HEK293 (cell line): Measurements from ENCODE around the gene TLE5.

Experiments
- BCL11B ChIP-seq: fragments of 450-650 bp; formaldehyde crosslinking; IDR thresholded peaks from 2 replicates; pipeline ENCODE4 v1.5.1; 2016; ENCODE audit warnings: low read depth, missing biosample characterization, missing genetic modification characterization
- FEZF1 ChIP-seq: fragments of 450-650 bp; formaldehyde crosslinking; IDR thresholded peaks from 2 replicates; pipeline ENCODE4 v1.5.1; 2016; ENCODE audit warnings: missing biosample characterization, missing genetic modification characterization
- GLI4 ChIP-seq: fragments of 450-650 bp; formaldehyde crosslinking; IDR thresholded peaks from 2 replicates; pipeline ENCODE4 v1.5.1; 2016; ENCODE audit warnings: missing biosample characterization, missing genetic modification characterization
- KLF8 ChIP-seq: fragments of 450-650 bp; formaldehyde crosslinking; IDR thresholded peaks from 2 replicates; pipeline ENCODE4 v1.5.1; 2016; ENCODE audit warnings: missing biosample characterization, missing genetic modification characterization
- MEIS1 ChIP-seq: sonication (generic); formaldehyde crosslinking; IDR thresholded peaks from 2 replicates; pipeline ENCODE4 v1.8.1; 2022; ENCODE audit warnings: missing genetic modification reagents, mild to moderate bottlenecking, borderline replicate concordance
- PATZ1 ChIP-seq: fragments of 450-650 bp; formaldehyde crosslinking; IDR thresholded peaks from 2 replicates; pipeline ENCODE4 v1.5.1; 2016; ENCODE audit warnings: missing biosample characterization, missing genetic modification characterization
- PRDM1 ChIP-seq: fragments of 450-650 bp; formaldehyde crosslinking; IDR thresholded peaks from 2 replicates; pipeline ENCODE4; 2016; ENCODE audit warnings: missing biosample characterization, missing genetic modification characterization
- PRDM4 ChIP-seq: fragments of 450-650 bp; formaldehyde crosslinking; IDR thresholded peaks from 2 replicates; pipeline ENCODE4 v1.5.1; 2017; ENCODE audit warnings: missing biosample characterization, missing genetic modification characterization
- SALL2 ChIP-seq: fragments of 450-650 bp; formaldehyde crosslinking; IDR thresholded peaks from 2 replicates; pipeline ENCODE4 v1.5.0; 2017; ENCODE audit warnings: missing biosample characterization, mild to moderate bottlenecking, missing genetic modification characterization, borderline replicate concordance
- SCRT1 ChIP-seq: fragments of 450-650 bp; formaldehyde crosslinking; IDR thresholded peaks from 2 replicates; pipeline ENCODE4 v1.5.1; 2016; ENCODE audit warnings: missing biosample characterization, missing genetic modification characterization, borderline replicate concordance
- SP2 ChIP-seq: fragments of 450-650 bp; formaldehyde crosslinking; IDR thresholded peaks from 2 replicates; pipeline ENCODE4 v1.5.1; 2016; ENCODE audit warnings: missing biosample characterization, missing genetic modification characterization
- WT1 ChIP-seq: fragments of 450-650 bp; formaldehyde crosslinking; IDR thresholded peaks from 2 replicates; pipeline ENCODE4 v1.5.1; 2016; ENCODE audit warnings: missing biosample characterization, missing genetic modification characterization
- ZBTB10 ChIP-seq: fragments of 450-650 bp; formaldehyde crosslinking; IDR thresholded peaks from 2 replicates; pipeline ENCODE4 v1.5.1; 2016; ENCODE audit warnings: missing biosample characterization, missing genetic modification characterization
- ZBTB48 ChIP-seq: fragments of 450-650 bp; formaldehyde crosslinking; IDR thresholded peaks from 2 replicates; pipeline ENCODE4 v1.5.1; 2016; ENCODE audit warnings: missing biosample characterization, missing genetic modification characterization
- ZBTB7A ChIP-seq: fragments of 450-650 bp; formaldehyde crosslinking; IDR thresholded peaks from 2 replicates; pipeline ENCODE4 v1.5.1; 2016; ENCODE audit warnings: low read depth, missing biosample characterization, missing genetic modification characterization
- ZIC2 ChIP-seq: fragments of 450-650 bp; formaldehyde crosslinking; IDR thresholded peaks from 2 replicates; pipeline ENCODE4 v1.5.1; 2016; ENCODE audit warnings: missing biosample characterization, missing genetic modification characterization
- ZNF112 ChIP-seq: fragments of 450-650 bp; formaldehyde crosslinking; IDR thresholded peaks from 2 replicates; pipeline ENCODE4 v1.5.0; 2017; ENCODE audit warnings: missing biosample characterization, missing genetic modification characterization
- ZNF202 ChIP-seq: fragments of 450-650 bp; formaldehyde crosslinking; IDR thresholded peaks from 2 replicates; pipeline ENCODE4 v1.5.1; 2016; ENCODE audit warnings: missing biosample characterization, missing genetic modification characterization, borderline replicate concordance
- ZNF26 ChIP-seq: fragments of 450-650 bp; formaldehyde crosslinking; IDR thresholded peaks from 2 replicates; pipeline ENCODE4 v1.5.1; 2016; ENCODE audit warnings: missing biosample characterization, missing genetic modification characterization
- ZNF280C ChIP-seq: fragments of 450-650 bp; formaldehyde crosslinking; IDR thresholded peaks from 2 replicates; pipeline ENCODE4 v1.5.1; 2016; ENCODE audit warnings: missing biosample characterization, missing genetic modification characterization
- ZNF398 ChIP-seq: fragments of 450-650 bp; formaldehyde crosslinking; IDR thresholded peaks from 2 replicates; pipeline ENCODE4 v1.5.1; 2017; ENCODE audit warnings: missing biosample characterization, missing genetic modification characterization
- ZNF549 ChIP-seq: fragments of 450-650 bp; IDR thresholded peaks from 2 replicates; pipeline ENCODE4 v1.5.1; 2018; ENCODE audit warnings: missing biosample characterization, missing genetic modification characterization, mild to moderate bottlenecking, inconsistent platforms, moderate library complexity
- ZNF555 ChIP-seq: fragments of 450-650 bp; formaldehyde crosslinking; conservative IDR thresholded peaks from 2 replicates; pipeline ENCODE4 v1.5.1; 2017; ENCODE audit warnings: missing biosample characterization, mild to moderate bottlenecking, missing genetic modification characterization, inconsistent platforms
- ZNF76 ChIP-seq: fragments of 450-650 bp; formaldehyde crosslinking; IDR thresholded peaks from 2 replicates; pipeline ENCODE4; 2016; ENCODE audit warnings: low read depth, missing biosample characterization, missing genetic modification characterization, borderline replicate concordance
- ZNF792 ChIP-seq: fragments of 450-650 bp; formaldehyde crosslinking; IDR thresholded peaks from 2 replicates; pipeline ENCODE4 v1.5.1; 2016; ENCODE audit warnings: missing biosample characterization, missing genetic modification characterization
- ZXDB ChIP-seq: fragments of 450-650 bp; formaldehyde crosslinking; IDR thresholded peaks from 2 replicates; pipeline ENCODE4 v1.5.1; 2016; ENCODE audit warnings: missing biosample characterization, missing genetic modification characterization

TLE5 gene

GRCh38 chr19:3056417-3057088 lies 5.7 kb downstream of the TLE5 start (continued):
- TF ChIP-seq ZBTB10 (peak; percentile 82), SCRT1 (tag by site-specific recombination) (no peak), ZNF792 (tag by site-specific recombination) (no peak), MEIS1 (CRISPR knock-in tag) (no peak), SP2 (tag by site-specific recombination) (peak; percentile 33; the same call in 1 of the 2 replicates), ZNF549 (tag by site-specific recombination) (no peak), ZNF26 (tag by site-specific recombination) (no peak), ZBTB48 (tag by site-specific recombination) (peak; percentile 84), ZNF398 (tag by site-specific recombination) (peak; percentile 54), PRDM4 (peak; percentile 15; the same call in 1 of the 2 replicates), SALL2 (no peak), ZNF202 (tag by site-specific recombination) (0 out of 2 replicates have a peak, but pooled peaks have one; percentile 76), ZNF555 (tag by site-specific recombination) (no peak), ZXDB (tag by site-specific recombination) (peak; percentile 59), ZNF280C (no peak), BCL11B (tag by site-specific recombination) (peak; percentile 31; the same call in 1 of the 2 replicates), WT1 (tag by site-specific recombination) (peak; percentile 92), ZBTB7A (peak; percentile 94), GLI4 (tag by site-specific recombination) (no peak), FEZF1 (tag by site-specific recombination) (peak; percentile 7; the same call in 1 of the 2 replicates), ZNF112 (tag by site-specific recombination) (no peak), ZIC2 (tag by site-specific recombination) (peak; percentile 90), PRDM1 (no peak), ZNF76 (tag by site-specific recombination) (peak; percentile 53; the same call in 1 of the 2 replicates), KLF8 (no peak; the same call in 1 of the 2 replicates), PATZ1 (tag by site-specific recombination) (peak; percentile 88)
